CD4-positive, alpha-beta T cell treated with Interleukin-15 for 1 hour (primary cell): ENCODE results near the gene SEMA3F.

Experiments used
- DNase-seq: peaks from one replicate; pipeline ENCODE4 v3.0.0-alpha.2; 2020

SEMA3F gene

GRCh38 chr3:50236484-50237132, 81.5 kb downstream of the SEMA3F start:
- no peak for DNase-seq

DNA sequence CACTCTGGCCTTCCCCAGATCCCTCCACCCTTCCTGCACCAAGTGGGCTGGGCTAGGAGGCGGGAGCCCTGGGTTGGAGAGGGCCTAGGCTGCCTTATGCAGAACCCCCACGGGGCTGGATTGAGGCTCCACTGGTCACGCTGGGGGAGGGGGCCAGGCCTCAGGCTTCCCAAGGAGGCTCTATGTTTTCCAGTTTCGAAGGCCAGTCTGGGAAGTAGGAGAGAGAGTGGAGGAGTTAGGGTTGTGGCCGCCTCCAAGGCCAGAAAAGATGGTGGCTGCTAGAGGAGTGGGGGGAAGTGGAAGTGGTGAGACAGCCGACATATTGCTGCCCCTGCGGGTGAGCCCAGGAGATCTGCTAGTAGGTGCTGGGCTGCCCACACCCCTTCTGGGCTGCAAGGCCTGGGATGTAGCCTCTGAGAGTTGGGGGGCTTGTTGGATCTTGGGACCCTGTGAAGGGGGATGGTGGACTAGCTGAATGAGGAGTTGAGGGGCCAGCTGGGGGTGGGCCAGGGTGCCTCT, 82.1 kb downstream of the SEMA3F start:
- DNase-seq, result no peak

GRCh38 chr3:50237754-50238548, 82.8 kb downstream of the SEMA3F start:
- peak; percentile 87 for DNase-seq

DNA sequence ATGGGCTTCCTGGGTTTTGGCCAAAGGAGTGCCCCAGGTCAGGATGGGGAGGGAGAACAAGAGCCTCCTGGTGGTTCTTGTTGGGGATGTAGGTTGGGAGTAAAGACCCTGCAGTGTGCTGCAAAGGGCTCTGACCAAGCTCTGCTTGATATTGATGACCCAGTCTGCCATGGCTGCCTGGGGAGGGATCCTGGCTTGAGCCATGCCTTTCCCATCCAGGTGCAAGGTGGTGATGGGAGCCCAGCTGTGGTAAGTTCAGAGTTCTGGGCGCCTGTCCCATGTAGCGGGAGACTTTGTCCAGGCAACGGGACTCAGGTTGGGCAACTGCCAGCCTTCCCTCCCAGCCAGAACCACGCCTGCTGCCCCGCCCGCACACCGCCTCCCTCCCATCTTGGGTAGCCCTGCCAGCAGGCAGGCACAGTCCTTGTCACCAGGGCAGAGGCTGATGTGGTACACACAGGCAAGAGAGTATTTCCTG, 83.5 kb downstream of the SEMA3F start:
- DNase-seq, result peak; percentile 44
